Stimulated activated CD8-positive, alpha-beta memory T cell treated with anti-CD3 and anti-CD28 coated beads, Interleukin-15, amount 100 ng/mL, for 24 hours (primary cell): Measurements from ENCODE around the gene GABRR2.
"Not testable (repeated sequence)": the region's sequence is repeated elsewhere in the genome, so short reads cannot be mapped to it uniquely, and the experiment has no call there.

Experiments
- DNase-seq: peaks from one replicate; pipeline ENCODE4 v3.0.0-alpha.2; 2020; ENCODE audit warnings: low read depth

The GABRR2 gene

DNA sequence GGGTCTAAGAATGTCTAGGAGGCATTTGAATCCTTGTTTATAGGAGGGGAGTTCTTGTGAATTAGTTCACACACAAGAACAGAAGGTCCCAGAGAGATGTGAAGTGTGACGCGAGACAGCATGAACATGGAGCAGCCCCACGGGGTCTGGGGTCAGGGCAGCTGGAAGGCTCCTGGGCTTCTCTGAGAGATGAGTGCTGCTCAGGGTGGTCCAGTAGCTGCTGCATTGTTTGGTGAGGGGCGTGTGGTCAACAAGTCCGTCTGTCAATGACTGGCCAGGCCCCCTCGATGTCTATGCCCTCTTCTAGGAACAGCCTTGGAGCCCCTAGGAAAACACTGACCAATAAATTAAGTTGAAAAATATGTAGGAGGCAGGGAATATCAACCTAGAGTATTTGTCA, 57.8 kb downstream of the GABRR2 start:
- DNase-seq: no peak

DNA sequence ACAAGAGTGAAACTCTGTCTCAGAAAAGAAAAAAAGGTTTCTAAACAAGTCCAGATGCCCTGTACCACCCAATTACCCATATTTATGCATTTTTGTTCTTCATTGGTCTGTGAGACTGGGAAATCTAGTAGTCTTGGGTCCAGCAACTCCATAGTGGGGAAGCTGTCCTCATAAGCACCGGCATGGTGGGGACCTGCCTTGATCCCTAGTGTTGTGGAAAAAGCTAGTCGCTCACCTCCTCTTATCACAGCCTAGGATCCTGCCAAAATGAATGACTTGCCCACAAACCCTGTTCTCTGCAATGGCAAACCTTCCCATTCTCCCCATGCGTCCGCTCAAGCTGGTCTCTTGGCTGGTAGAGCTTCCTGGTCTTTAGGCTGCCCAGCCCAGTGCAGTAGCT, 59.7 kb downstream of the GABRR2 start:
- no peak for DNase-seq

GRCh38 chr6:89254569-89254968, 60.5 kb downstream of the GABRR2 start:
- DNase-seq: no peak

DNA sequence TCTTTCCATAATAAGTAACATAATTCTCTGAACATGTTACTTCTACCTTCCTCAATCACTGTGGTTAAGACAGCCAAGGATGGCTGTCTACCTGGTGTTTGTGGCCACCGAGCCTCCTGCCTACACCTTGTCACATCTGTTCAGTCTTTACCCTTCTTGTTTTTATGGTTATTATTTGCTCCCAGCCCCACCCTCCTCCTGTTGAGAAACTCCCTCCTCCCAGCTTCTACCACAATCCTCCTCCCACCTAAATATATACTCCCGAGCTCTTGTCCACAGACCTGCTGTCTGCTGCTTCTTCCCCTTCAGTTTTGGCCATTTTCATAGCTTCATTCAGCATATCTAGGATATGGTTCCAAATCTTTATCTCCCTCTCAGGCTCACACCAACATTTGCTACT, 62.2 kb downstream of the GABRR2 start:
- DNase-seq: no peak

DNA sequence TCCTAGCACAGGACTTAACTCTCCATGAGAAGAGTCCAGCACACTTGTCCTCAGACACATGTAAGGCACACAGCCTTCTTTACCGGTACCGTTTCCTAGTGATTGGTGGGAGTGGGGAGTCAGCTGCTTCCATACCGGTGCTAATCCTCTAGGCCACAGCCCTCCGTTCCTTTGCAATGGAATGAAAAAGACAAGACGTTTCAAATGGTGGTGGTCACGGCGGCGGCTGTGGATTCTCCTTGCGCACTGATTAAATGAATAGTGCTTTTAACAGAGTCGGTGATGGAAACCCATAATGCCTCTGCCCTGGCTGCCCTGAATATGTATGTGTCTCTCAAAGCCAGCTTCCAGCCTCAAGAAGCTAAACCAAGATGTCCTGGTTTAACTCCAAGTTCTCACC, 63.1 kb downstream of the GABRR2 start:
- DNase-seq: no peak

- no peak for DNase-seq
Measured at GRCh38 chr6:89251170-89251569, 63.9 kb downstream of the GABRR2 start.

GRCh38 chr6:89250239-89250638, 64.9 kb downstream of the GABRR2 start:
- DNase-seq: no peak

DNA sequence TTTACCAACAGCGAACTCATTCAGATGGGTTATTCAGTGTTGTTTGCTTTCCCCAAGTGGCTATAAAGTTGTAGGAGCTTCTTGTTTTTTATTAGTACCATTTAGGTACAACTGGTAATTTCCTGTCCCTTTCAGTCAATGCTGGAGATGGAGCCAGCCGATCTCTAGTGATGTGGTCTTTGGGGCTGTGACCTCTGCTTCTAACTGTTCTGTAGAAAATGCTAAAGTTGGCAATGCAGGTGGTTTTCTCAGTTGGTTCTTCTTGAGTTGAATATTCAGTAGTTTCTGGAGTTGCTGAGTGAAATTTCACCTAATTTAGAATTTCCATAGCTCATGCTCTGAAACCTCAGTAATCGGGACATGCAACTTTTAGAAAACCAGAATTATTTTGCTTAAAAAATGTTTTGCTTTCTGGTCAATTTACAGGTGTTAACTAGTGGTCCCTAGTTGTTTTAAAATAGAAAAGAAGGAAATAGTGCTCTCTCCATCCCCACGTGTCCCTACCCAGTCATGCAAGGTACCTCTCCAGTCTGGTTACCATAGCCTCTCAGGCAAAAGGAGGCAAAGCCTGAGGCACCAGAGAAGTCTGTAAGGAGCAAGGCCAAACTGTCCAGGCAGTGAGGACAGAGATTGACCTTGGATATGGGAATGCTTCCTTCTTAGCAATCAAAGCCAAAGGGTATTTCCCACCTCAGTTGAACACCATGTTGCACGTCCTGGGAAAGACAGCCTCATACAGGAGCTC, 70.7 kb downstream of the GABRR2 start:
- no peak for DNase-seq

DNA sequence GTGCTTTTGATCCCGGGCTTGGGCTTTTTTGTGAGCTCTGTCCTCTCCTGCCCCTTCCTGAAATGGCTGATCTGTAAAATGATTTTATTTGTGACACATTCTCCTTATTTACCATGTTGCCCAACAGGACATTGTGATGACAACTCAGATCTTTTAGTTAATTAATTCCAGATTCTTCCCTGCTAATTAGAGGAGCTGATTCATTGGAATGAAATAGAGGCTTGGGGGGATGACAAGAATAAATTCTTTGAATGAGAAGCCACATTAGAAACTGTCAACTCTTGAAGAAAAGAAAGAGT, 71.8 kb downstream of the GABRR2 start:
- DNase-seq: no peak

- no peak for DNase-seq
Measured at GRCh38 chr6:89242574-89243330, 72.3 kb downstream of the GABRR2 start.

DNA sequence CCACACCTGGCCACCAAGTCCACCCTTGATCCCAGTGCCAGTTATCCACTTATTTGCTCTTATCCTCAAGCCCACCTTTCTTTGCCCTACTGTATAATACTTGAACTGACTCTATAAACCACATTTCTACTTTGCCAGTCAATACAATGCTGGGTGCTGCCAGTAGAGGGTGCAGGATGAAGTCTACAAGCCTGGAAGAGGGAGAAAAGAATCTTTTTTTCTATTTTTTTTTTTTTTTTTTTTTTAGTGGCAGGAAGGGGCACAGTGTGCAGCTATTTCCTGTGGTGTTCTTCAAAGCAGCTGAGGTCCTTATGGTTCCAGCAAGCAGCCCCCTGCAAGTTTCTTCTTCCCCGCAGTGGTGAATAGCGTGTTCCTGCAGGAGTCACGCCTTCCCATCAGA, 75.8 kb downstream of the GABRR2 start:
- no peak for DNase-seq

GRCh38 chr6:89237158-89237557, 77.9 kb downstream of the GABRR2 start:
- DNase-seq: no peak

- not testable (repeated sequence) for DNase-seq
Measured at GRCh38 chr6:89233605-89234004, 81.5 kb downstream of the GABRR2 start.

DNA sequence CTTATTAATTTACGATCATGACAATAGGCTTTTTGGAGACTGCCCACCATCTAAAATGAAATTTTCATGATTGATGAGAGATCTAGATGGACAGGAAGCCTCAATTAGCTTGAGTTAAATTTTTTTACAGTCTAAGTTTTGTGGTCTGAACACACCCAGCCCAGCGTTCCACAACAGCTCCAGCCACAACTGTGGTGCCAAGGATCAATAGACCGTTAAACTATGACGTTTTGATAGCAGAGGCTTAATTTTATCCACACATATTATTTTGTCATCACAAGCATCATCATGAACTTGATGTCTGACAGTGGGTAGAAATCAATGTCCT, 92.4 kb downstream of the GABRR2 start:
- DNase-seq: no peak

- DNase-seq: no peak
Measured at GRCh38 chr6:89221971-89222711, 93.0 kb downstream of the GABRR2 start.

GRCh38 chr6:89221129-89221528, 94.0 kb downstream of the GABRR2 start:
- DNase-seq: no peak

GRCh38 chr6:89217299-89217910, 97.7 kb downstream of the GABRR2 start, which contains the start of gene GABRR1:
GABRR1 (minus strand) TSS chr6:89217358; CDS start chr6:89217322, 36 bp downstream.
- DNase-seq: no peak

DNA sequence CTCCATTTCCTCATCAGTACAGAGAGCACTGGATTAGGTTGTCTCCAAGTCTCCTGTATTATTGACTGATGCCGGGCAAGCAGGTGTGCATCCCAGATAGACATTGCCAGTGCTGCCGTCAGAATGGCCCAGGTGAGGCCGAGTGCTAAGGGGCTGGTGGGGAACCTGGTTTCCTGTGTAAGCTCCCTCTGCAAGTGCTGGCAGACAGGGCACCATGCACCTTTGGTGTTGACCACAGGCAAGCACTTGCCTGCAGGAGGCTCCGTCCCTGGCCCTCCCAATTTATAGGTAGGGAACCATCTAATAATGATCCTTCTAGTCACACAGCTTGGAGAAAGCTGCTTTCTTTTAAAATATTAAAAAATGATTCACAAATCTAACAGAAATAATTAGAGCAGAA, 98.7 kb downstream of the GABRR2 start:
- DNase-seq: no peak

DNA sequence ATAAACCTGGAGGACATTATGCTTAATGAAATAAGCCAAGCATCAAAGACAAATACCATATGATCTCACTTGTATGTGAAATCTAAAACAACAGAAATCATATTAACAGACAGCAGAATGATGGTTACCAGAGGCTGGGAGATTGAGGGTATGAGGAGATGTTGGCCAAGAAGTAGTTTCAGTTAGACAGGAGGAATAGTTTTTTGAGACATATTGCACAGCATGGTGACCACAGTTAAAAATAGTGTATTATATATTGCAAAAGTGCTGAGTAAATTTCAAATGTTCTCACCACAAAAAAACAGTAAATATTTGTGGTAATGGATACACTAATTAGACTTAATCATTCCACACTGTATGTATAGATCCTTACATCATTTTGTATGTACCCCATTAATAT, 99.7 kb downstream of the GABRR2 start:
- DNase-seq: no peak

DNA sequence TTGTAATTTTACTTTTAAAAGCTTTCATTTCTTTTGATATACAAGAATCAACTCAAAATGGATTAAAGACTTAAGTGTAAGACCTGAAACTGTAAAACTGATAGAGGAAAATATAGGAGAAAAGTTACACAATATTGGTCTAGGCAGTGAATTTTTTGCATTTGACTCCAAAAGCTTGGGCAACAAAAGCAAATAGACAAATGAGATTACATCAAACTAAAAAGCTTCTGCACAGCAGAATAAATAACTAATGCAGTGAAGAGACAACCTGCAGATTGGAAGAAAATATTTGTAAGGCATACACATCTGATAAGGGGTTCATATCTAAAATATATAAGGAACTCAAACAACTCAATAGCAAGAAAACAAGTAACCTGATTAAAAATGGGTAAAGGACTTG, 100.9 kb downstream of the GABRR2 start:
- DNase-seq: no peak

DNA sequence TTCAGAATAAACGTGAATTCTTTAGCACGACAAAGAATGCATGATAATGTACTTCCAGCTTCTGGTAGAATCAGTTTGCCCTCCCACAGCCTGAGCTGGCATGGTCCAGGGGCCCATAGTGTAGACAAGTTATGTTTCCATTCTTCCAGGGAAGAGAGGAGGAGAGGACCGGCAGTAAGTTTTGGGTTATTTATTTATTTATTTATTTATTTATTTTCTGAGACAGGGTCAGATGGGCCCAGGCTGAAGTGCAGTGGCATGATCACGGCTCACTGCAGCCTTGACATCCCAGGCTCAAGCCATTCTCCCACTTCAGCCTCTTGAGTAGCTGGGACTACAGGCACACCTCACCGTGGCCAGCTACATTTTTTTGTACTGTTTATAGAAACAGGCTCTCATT, 102.6 kb downstream of the GABRR2 start:
- no peak for DNase-seq

- no peak for DNase-seq
Measured at GRCh38 chr6:89209457-89209856, 105.6 kb downstream of the GABRR2 start.

DNA sequence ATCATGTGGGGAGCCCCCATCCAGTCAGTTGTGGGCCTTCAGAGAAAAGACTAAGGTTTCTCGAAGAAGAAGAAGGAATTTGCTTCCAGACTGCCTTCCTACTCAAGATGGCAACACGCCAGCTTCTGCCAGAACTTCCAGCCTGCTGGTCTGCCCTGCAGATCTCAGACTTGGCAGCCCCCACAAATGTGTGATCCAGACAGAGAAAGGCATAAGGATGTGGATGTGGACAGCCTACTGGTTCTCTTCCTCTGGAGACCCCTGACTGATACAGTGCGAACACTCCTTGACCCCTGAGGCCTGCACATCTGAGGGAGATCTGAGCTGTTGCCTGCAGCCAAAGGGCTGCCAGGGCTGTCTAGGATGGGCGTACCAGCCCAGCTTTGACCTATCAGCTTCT, 106.5 kb downstream of the GABRR2 start:
- no peak for DNase-seq
